GM12878 (cell line): ENCODE data around the gene DIS3L2. TPM values are rescaled to one million over a fixed set of nuclear protein-coding genes. Genes with fewer than 3 reads are reported as not detected.

Experiments used
- ATAC-seq: fragments of 200-7000 bp; cut with Tn5 transposase; 3 replicates; pipeline ENCODE4 v1.9.1; 2020; ENCODE audit warnings: mild to moderate bottlenecking, moderate library complexity
- BruUV-seq: library from RNA; stranded (reverse); fragments of 400-500 nt; replicated peaks from 2 replicates; lab custom pipeline; 2021; lab: Mats Ljungman, UMichigan
- CTCF ChIA-PET: fragments of 300-600 bp; sonication (Branson Sonifier 250); formaldehyde crosslinking; extraction: SDS; loops from one replicate; lab custom pipeline; 2021; ENCODE audit warnings: inconsistent platforms; lab: Yijun Ruan, JAX
- POLR2A ChIA-PET: fragments of 350-600 bp; formaldehyde crosslinking; extraction: SDS; loops from one replicate; lab custom pipeline; 2021; ENCODE audit warnings: inconsistent platforms; lab: Charles Lee
- RAD21 ChIA-PET: fragments of 300-600 bp; sonication (Branson Sonifier 250); formaldehyde crosslinking; loops from one replicate; lab custom pipeline; 2023; ENCODE audit warnings: antibody characterized with exemption; ENCODE audit not compliant: unreplicated experiment; lab: Charles Lee
- SMC1A ChIA-PET: fragments of 300-600 bp; sonication (Branson Sonifier 250); formaldehyde crosslinking; loops from one replicate; lab custom pipeline; 2023; ENCODE audit not compliant: unreplicated experiment, uncharacterized antibody; lab: Charles Lee
- DNase-seq: peaks from one replicate; pipeline ENCODE4 v3.0.0-alpha.2; 2011; ENCODE audit warnings: low read depth, low spot score
- FAIRE-seq: peaks from 3 replicates; lab custom pipeline; 2011; peaks lifted over from hg19 to GRCh38; lab: Jason Lieb, UNC
- H2AFZ ChIP-seq: 2 replicates; pipeline ENCODE4 v1.6.0; 2011; ENCODE audit warnings: low read depth, low read length, control low read depth; ENCODE audit not compliant: control insufficient read depth
- H3K27ac ChIP-seq: 2 replicates; pipeline ENCODE4 v1.5.1; 2011; ENCODE audit warnings: control low read depth; ENCODE audit not compliant: control insufficient read depth, insufficient read depth
- H3K27me3 ChIP-seq, 2 experiments: replicated peaks in 1 of 2; 2 replicates each; pipeline versions ENCODE4 v1.6.0 to v1.6.1; 2011; ENCODE audit warnings: low read length in 1 of 2; ENCODE audit not compliant: control insufficient read depth in 2 of 2, insufficient read depth in 2 of 2
- H3K36me3 ChIP-seq, 2 experiments: 2 replicates each; pipeline ENCODE4 v1.5.1; 2011; ENCODE audit warnings: low read length in 1 of 2; ENCODE audit not compliant: control insufficient read depth in 2 of 2, insufficient read depth in 2 of 2
- H3K4me1 ChIP-seq: 2 replicates; pipeline ENCODE4 v1.6.1; 2011; ENCODE audit warnings: mild to moderate bottlenecking, low read length, moderate library complexity, mixed read lengths; ENCODE audit not compliant: control insufficient read depth, insufficient read depth
- H3K4me2 ChIP-seq: 2 replicates; pipeline ENCODE4 v1.6.0; 2011; ENCODE audit warnings: control low read depth; ENCODE audit not compliant: control insufficient read depth, insufficient read depth
- H3K4me3 ChIP-seq: fragments of 200-600 bp; sonication (generic); 2 replicates; pipeline ENCODE4 v1.5.1; 2016
- H3K79me2 ChIP-seq: 2 replicates; pipeline ENCODE4 v1.6.0; 2011; ENCODE audit warnings: low read length; ENCODE audit not compliant: control insufficient read depth, insufficient read depth
- H3K9ac ChIP-seq: 2 replicates; pipeline ENCODE4 v1.8.0; 2011; ENCODE audit warnings: low read length, control low read depth, mixed read lengths; ENCODE audit not compliant: control insufficient read depth, insufficient read depth
- H3K9me3 ChIP-seq: replicated peaks from 3 replicates; pipeline ENCODE4 v1.5.1; 2011; ENCODE audit warnings: mild to moderate bottlenecking, low read length; ENCODE audit not compliant: control insufficient read depth, insufficient read depth
- H4K20me1 ChIP-seq: 2 replicates; pipeline ENCODE4 v1.6.0; 2011; ENCODE audit not compliant: control insufficient read depth, insufficient read depth
- IRF5 ChIP-seq: fragments of 450-650 bp; IDR thresholded peaks from 2 replicates; pipeline ENCODE4 v1.6.1; 2017; ENCODE audit warnings: borderline replicate concordance
- KLF5 ChIP-seq: fragments of 450-650 bp; IDR thresholded peaks from 2 replicates; pipeline ENCODE4 v1.6.1; 2014; ENCODE audit warnings: mild to moderate bottlenecking; ENCODE audit not compliant: partially characterized antibody
- NFXL1 ChIP-seq: fragments of 450-650 bp; IDR thresholded peaks from 2 replicates; pipeline ENCODE4 v1.6.1; 2017; ENCODE audit warnings: antibody characterized with exemption, mild to moderate bottlenecking, borderline replicate concordance
- RUNX3 ChIP-seq: IDR thresholded peaks from 2 replicates; pipeline ENCODE4 v1.6.1; 2012; ENCODE audit warnings: low read length, inconsistent platforms
- SUPT20H ChIP-seq: IDR thresholded peaks from 2 replicates; pipeline ENCODE4 v1.6.1; 2011; ENCODE audit warnings: low read depth, mild to moderate bottlenecking, low read length, moderate library complexity, borderline replicate concordance; ENCODE audit not compliant: control insufficient read depth
- TAF1 ChIP-seq: IDR thresholded peaks from 2 replicates; pipeline ENCODE4 v1.6.1; 2011; ENCODE audit warnings: mild to moderate bottlenecking, low read depth, low read length, borderline replicate concordance
- TBL1XR1 ChIP-seq: IDR thresholded peaks from 2 replicates; pipeline ENCODE4 v1.6.1; 2012; ENCODE audit warnings: low read depth, low read length, improper control_type of control experiment
- USF2 ChIP-seq: IDR thresholded peaks from 2 replicates; pipeline ENCODE4 v1.6.1; 2011; ENCODE audit warnings: low read depth, low read length, improper control_type of control experiment, borderline replicate concordance
- WGBS: methylation state at CpG from one replicate; pipeline ENCODE4 v1.1.6; 2016; ENCODE audit warnings: low lambda C conversion rate; ENCODE audit not compliant: insufficient replicate concordance, insufficient coverage; ENCODE audit errors: missing lambda C conversion rate; 5-methylcytosine and 5-hydroxymethylcytosine counted together
- in situ Hi-C: fragments of 300-500 bp; cut with MboI; formaldehyde crosslinking; loops from 9 replicates; pipeline ENCODE4 v1.14.3; 2018; ENCODE audit warnings: mixed read lengths
- intact Hi-C: fragments of 100-400 bp; cut with micrococcal nuclease; formaldehyde crosslinking; loops from one replicate; pipeline ENCODE4 v1.14.2; 2022; ENCODE audit not compliant: unreplicated experiment
- polyA plus RNA-seq, 11 experiments: library from polyadenylated mRNA; depleted of rRNA in 4 of 11; unstranded in 6 of 11; stranded (reverse) in 5 of 11; fragments of >200 nt; fragmentation: Nextera tagmentation in 4 of 11; fragmentation: Illumina TruSeq in 1 of 11; extraction: Ambion mirVana in 4 of 11; extraction: Trizol in 1 of 11; gene quantifications; 1 replicate in 1 of 11; 2 replicates in 10 of 11; pipeline versions ENCODE4 v1.2.1 to v1.2.3, GENCODE V29; 2011 to 2016; ENCODE audit warnings: inconsistent platforms in 2 of 11, missing spikeins in 2 of 11, low read depth in 1 of 11
- total RNA-seq, 4 experiments: library from RNA; depleted of rRNA in 3 of 4; stranded (reverse); fragments of >200 nt in 3 of 4; fragmentation: Illumina TruSeq in 1 of 4; extraction: Trizol in 1 of 4; gene quantifications; 2 replicates each; pipeline versions ENCODE4 v1.2.1 to v1.2.3, GENCODE V29; 2013 to 2021

Gene DIS3L2
- total and polyA plus RNA-seq, 10 of the 15 experiments (the other 5 are each of a cell fraction or from before 2014, with no cell fraction given) = 3.5 to 27.1 (median 16.0) TPM

DNA sequence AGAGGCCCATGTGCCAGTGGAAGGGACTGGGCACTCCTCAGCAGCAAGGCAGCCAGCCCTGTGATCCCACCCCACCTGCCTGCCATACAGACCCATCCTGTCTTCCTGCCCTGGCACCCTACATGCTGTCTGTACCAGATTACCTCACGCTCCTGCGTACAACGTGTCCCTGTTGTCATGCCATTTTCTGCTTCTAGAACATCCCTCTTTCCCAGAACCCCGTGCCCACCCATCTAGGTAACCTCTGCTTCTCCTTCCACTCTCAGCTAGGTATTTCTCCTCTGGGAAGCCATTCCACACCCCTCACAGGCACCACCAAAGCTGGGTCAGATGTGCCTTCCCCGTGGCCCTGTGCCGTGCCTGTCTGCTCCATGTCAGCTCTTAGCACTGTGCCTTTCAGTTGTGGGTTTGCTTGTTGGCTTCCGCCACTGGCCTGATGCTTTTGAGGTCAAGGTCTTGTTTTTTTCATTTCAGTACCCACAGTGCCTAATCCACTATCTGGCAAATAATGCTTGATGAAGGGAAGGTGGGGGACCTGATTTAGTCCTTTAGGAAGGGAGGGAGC lies 345.3 kb downstream of the DIS3L2 start:
- Histone ChIP-seq H3K27me3 (no peaks in the 10 kb centered on the region), H3K4me2 (no peak overlapping the region), H2AFZ (no peak overlapping the region), H3K4me1 (no peaks in the 10 kb centered on the region), H3K27ac (no peak overlapping the region), H3K9me3 (no peaks in the 10 kb centered on the region), H4K20me1 (no peaks in the 10 kb centered on the region), H3K79me2 (no peaks in the 10 kb centered on the region), H3K9ac (no peak overlapping the region), H3K4me3 (no peak overlapping the region), H3K36me3 (no peaks in the 10 kb centered on the region; a peak in 3 of 4 replicates)
- ChIA-PET RAD21 (no interaction called here), CTCF (interaction anchor here (0.8 to 2.5 kb wide), 4 partner anchors 8 to 132 kb away, joined by 3 to 18 read pairs (median 3); no protein-coding TSS in a partner anchor), SMC1A (interaction anchor here (1.0 to 1.1 kb wide), 3 partner anchors 9 to 17 kb away, joined by 3 read pairs; no protein-coding TSS in a partner anchor), POLR2A (no interaction called here)
- ATAC-seq (no peak), DNase-seq (no peak), FAIRE-seq (no peak)
- intact Hi-C loops (no loop called here), in situ Hi-C loops (no loop called here)
- BruUV-seq = no TSS peak
- WGBS = 98% methylated on average over 7 of the region's 7 CpGs
- TF ChIP-seq SUPT20H (no peak), RUNX3 (no peak), TBL1XR1 (no peak), IRF5 (no peak), KLF5 (no peak), NFXL1 (no peak), TAF1 (no peak), USF2 (no peak)
